Purkinje cell (primary cell): ENCODE results near the gene EHBP1. TPM values are rescaled to one million over a fixed set of nuclear protein-coding genes. Genes with fewer than 3 reads are reported as not detected.

Experiments
- polyA plus RNA-seq: library from polyadenylated mRNA; unstranded; fragments of >200 nt; fragmentation: Nextera tagmentation; gene quantifications from 2 replicates; pipeline ENCODE4 v1.2.1, GENCODE V29; 2014

The EHBP1 gene
- 36.1 and 40.4 TPM in 2 replicates for polyA plus RNA-seq

DNA sequence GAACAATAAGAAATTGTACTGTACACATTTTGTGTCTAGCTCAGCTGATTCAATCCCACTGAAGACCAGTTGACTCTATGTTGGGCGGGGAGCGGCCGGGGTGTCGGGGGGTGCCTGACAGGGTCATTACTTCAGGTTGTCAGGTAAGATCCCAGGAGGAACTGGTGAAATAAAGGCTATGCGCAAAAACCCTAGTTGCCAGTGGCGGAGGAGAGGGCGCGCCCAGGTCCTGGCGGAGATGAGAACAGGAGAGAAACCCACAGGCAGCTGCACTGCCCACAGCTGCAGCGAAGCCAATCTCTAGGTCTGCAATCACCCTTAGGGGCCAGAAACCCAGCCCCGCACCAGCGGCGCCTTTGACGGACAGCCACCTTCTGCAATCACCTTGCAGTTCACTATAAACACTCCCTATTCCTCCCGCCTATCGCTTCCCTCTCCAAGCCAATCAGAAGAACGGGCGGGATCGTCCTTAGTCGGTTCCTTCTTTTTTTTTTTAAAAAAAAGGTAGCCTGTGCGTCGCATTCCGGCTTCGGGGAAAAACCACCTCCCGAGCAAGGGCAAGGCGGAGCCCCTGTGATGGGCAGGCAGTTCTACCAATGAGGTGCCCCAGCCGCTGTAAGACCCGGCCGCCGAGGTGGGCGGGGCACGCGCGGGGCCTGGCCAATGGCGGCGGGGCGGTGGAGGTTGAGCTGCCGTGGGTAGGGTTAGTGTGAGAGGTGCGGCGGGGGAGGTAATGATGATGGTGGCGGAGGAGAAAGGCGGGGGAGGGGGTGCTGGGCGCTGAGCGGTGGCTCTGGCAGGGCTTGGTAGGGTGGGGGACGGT, at the start of gene EHBP1:
EHBP1 (plus strand) TSS at position 707 of the 823 bp plus-strand sequence. CDS start 1,479 bp downstream, outside the sequence.

DNA sequence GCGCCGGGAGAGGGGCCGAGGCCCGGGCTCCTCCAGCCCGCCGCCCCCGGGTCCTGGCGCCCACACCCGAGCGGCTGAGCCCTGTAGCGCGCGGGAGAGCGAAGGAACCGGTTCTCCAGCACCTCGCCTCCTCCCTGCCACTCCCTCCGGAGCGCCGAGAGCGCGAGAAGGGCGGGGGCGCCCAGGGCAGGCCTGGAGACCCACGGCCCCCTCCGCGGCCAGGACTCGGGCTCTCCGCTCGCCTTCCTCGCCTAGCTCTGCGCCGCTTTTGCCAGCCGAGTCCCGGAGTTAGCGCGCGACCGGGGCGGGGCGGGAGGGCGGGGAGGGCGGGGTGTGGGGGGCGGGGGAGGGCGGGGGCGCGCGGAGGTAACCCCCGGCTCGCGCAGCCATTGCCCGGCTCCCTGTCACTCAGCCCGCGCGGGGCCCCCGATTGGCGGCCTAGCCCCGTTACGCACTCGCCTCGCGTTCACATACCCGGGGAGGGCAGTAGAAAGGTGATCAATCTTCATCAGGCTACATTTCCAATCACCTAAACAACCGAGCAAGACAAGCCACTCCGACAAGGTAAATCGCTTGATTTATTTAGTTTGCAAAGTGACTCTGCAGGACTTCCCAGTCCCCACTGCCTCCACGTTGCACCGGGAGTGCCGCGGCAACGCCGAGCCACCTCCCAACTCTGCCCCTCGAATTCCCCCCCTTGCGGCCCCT, 345.0 kb downstream of the EHBP1 start, which contains the start of gene OTX1:
OTX1 (plus strand) TSS at position 497 of the 708 bp plus-strand sequence. CDS start 2,161 bp downstream, outside the sequence.

Other genes starting within 250 kb of the EHBP1 start
- 29.9 and 47.7 TPM in 2 replicates for gene TMEM17, start 199.5 kb upstream of the EHBP1 start, polyA plus RNA-seq